Fibroblast of the conjunctiva (primary cell): ENCODE data around the gene GFOD1.

Source experiments
- DNase-seq: peaks from one replicate; pipeline ENCODE4 v3.0.0-alpha.2; 2010; ENCODE audit warnings: low read depth

Gene GFOD1

GRCh38 chr6:13487122-13488014 is at the start of gene GFOD1:
Gene GFOD1, minus strand, starts transcription at chr6:13487600. Its CDS starts 710 bp downstream, at chr6:13486890.
- DNase-seq, result peak; percentile 57

GRCh38 chr6:13536796-13537526 is 49.6 kb upstream of the GFOD1 start:
- no peak for DNase-seq

GRCh38 chr6:13535306-13535705 is 47.9 kb upstream of the GFOD1 start:
- DNase-seq, result no peak

GRCh38 chr6:13534536-13534935 is 47.1 kb upstream of the GFOD1 start:
- no peak for DNase-seq

GRCh38 chr6:13531956-13532355 is 44.6 kb upstream of the GFOD1 start:
- DNase-seq, result no peak

GRCh38 chr6:13528777-13529343 is 41.5 kb upstream of the GFOD1 start:
- DNase-seq, result no peak

GRCh38 chr6:13528232-13528631 is 40.8 kb upstream of the GFOD1 start:
- DNase-seq, result no peak

GRCh38 chr6:13527671-13528056 is 40.3 kb upstream of the GFOD1 start:
- DNase-seq, result no peak

- no peak for DNase-seq
These were observed 39.6 kb upstream of the GFOD1 start for GRCh38 chr6:13526727-13527670.

- no peak for DNase-seq
These were observed 38.9 kb upstream of the GFOD1 start for GRCh38 chr6:13526357-13526726.

GRCh38 chr6:13524801-13525508 is 37.6 kb upstream of the GFOD1 start:
- DNase-seq, result no peak

- DNase-seq, result no peak
These were observed 36.6 kb upstream of the GFOD1 start for GRCh38 chr6:13523826-13524622.

- DNase-seq, result no peak
These were observed 35.3 kb upstream of the GFOD1 start for GRCh38 chr6:13522656-13523055.

- DNase-seq, result no peak
These were observed 32.4 kb upstream of the GFOD1 start for GRCh38 chr6:13519839-13520238.

- no peak for DNase-seq
These were observed 29.7 kb upstream of the GFOD1 start for GRCh38 chr6:13517116-13517515.

- no peak for DNase-seq
These were observed 28.5 kb upstream of the GFOD1 start for GRCh38 chr6:13515912-13516311.

- no peak for DNase-seq
These were observed 26.5 kb upstream of the GFOD1 start for GRCh38 chr6:13513626-13514502.

- DNase-seq, result no peak
These were observed 25.5 kb upstream of the GFOD1 start for GRCh38 chr6:13512900-13513299.
